HL-60/S4 treated with phorbol 12-myristate 13-acetate at 8.2 ng/mL for 4 days and 3 days (cell line): ENCODE data around the gene TRABD2B.

Experiments
- in situ Hi-C: fragments of 300-500 bp; cut with MboI; formaldehyde crosslinking; loops from 2 replicates; pipeline ENCODE4 v1.15.0; 2022; ENCODE audit warnings: low sequenced_read_pairs

TRABD2B gene

GRCh38 chr1:47764461-47765046 is 232.6 kb downstream of the TRABD2B start:
- in situ Hi-C loops = no loop called here

- in situ Hi-C loops = no loop called here
Measured at GRCh38 chr1:47763591-47764171, 233.5 kb downstream of the TRABD2B start.

- in situ Hi-C loops = no loop called here
Measured at GRCh38 chr1:47761974-47762373, 235.2 kb downstream of the TRABD2B start.

GRCh38 chr1:47761201-47761930 is 235.8 kb downstream of the TRABD2B start:
- in situ Hi-C loops = no loop called here

- in situ Hi-C loops = no loop called here
Measured at GRCh38 chr1:47759936-47760629, 237.1 kb downstream of the TRABD2B start.

- in situ Hi-C loops = no loop called here
Measured at GRCh38 chr1:47759251-47759935, 237.8 kb downstream of the TRABD2B start.

- in situ Hi-C loops = no loop called here
Measured at GRCh38 chr1:47758341-47759250, 238.6 kb downstream of the TRABD2B start.

- in situ Hi-C loops = no loop called here
Measured at GRCh38 chr1:47757226-47757975, 239.8 kb downstream of the TRABD2B start.

- in situ Hi-C loops = no loop called here
Measured at GRCh38 chr1:47756411-47756810, 240.8 kb downstream of the TRABD2B start.

GRCh38 chr1:47756006-47756405 is 241.2 kb downstream of the TRABD2B start:
- in situ Hi-C loops = no loop called here

- in situ Hi-C loops = no loop called here
Measured at GRCh38 chr1:47755101-47755990, 241.8 kb downstream of the TRABD2B start.

GRCh38 chr1:47754221-47754620 is 243.0 kb downstream of the TRABD2B start:
- in situ Hi-C loops = no loop called here

- in situ Hi-C loops = no loop called here
Measured at GRCh38 chr1:47753808-47754207, 243.4 kb downstream of the TRABD2B start.

GRCh38 chr1:47752559-47752958 is 244.6 kb downstream of the TRABD2B start:
- in situ Hi-C loops = no loop called here

- in situ Hi-C loops = no loop called here
Measured at GRCh38 chr1:47751996-47752451, 245.2 kb downstream of the TRABD2B start.

GRCh38 chr1:47751193-47751592 is 246.0 kb downstream of the TRABD2B start:
- in situ Hi-C loops = no loop called here

GRCh38 chr1:47745715-47746609 is 251.2 kb downstream of the TRABD2B start:
- in situ Hi-C loops = no loop called here
